WTC11 (cell line): Measurements from ENCODE around the gene PHKG2. TPM values are rescaled to one million over a fixed set of nuclear protein-coding genes. Genes with fewer than 3 reads are reported as not detected.
"Not testable (repeated sequence)": the region's sequence is repeated elsewhere in the genome, so short reads cannot be mapped to it uniquely, and the experiment has no call there.

Source experiments
- ATAC-seq: fragments of 200-7000 bp; cut with Tn5 transposase; 2 replicates; pipeline ENCODE4 v1.10.0; 2021; ENCODE audit warnings: mild to moderate bottlenecking, moderate library complexity
- CTCF ChIA-PET: fragments of 300-600 bp; sonication (Branson Sonifier 250); formaldehyde crosslinking; loops from one replicate; lab custom pipeline; 2021; ENCODE audit warnings: antibody characterized with exemption; lab: Charles Lee
- POLR2A ChIA-PET: fragments of 350-600 bp; sonication (Branson Sonifier 250); formaldehyde crosslinking; loops from one replicate; lab custom pipeline; 2021; ENCODE audit warnings: antibody characterized with exemption; lab: Charles Lee
- DNase-seq: peaks from one replicate; pipeline ENCODE4 v3.0.0; 2021; ENCODE audit warnings: low spot score
- H3K27ac Mint-ChIP-seq: 2 replicates; pipeline ENCODE4 v1.8.0; 2021; ENCODE audit warnings: mixed read lengths
- H3K27me3 Mint-ChIP-seq: 2 replicates; pipeline ENCODE4 v1.8.0; 2021; ENCODE audit warnings: low read depth, mild to moderate bottlenecking, moderate library complexity, mixed read lengths
- H3K36me3 Mint-ChIP-seq: 2 replicates; pipeline ENCODE4 v1.8.0; 2021; ENCODE audit warnings: mixed read lengths
- H3K4me1 Mint-ChIP-seq: 2 replicates; pipeline ENCODE4 v1.8.0; 2022; ENCODE audit warnings: mixed read lengths
- H3K4me3 Mint-ChIP-seq: 2 replicates; pipeline ENCODE4 v1.8.0; 2021; ENCODE audit warnings: mild to moderate bottlenecking, moderate library complexity, mixed read lengths
- H3K9me3 Mint-ChIP-seq: 2 replicates; pipeline ENCODE4 v1.8.0; 2021; ENCODE audit warnings: mixed read lengths
- FOXP4 ChIP-seq: sonication (generic); formaldehyde crosslinking; IDR thresholded peaks from 2 replicates; pipeline ENCODE4 v1.8.0; 2022; ENCODE audit warnings: mild to moderate bottlenecking, missing genetic modification reagents
- JUN ChIP-seq: sonication (generic); formaldehyde crosslinking; IDR thresholded peaks from 2 replicates; pipeline ENCODE4 v1.8.0; 2023; ENCODE audit warnings: mild to moderate bottlenecking, missing genetic modification reagents
- MAX ChIP-seq: sonication (generic); formaldehyde crosslinking; IDR thresholded peaks from 2 replicates; pipeline ENCODE4 v1.8.0; 2022; ENCODE audit warnings: mild to moderate bottlenecking, missing genetic modification reagents
- MXD4 ChIP-seq: fragments of 250-450 bp; sonication (Bioruptor Pico); IDR thresholded peaks from 2 replicates; pipeline ENCODE4 v1.8.0; 2021; ENCODE audit warnings: mild to moderate bottlenecking, moderate library complexity, borderline replicate concordance
- MYBL2 ChIP-seq: sonication (generic); formaldehyde crosslinking; IDR thresholded peaks from 2 replicates; pipeline ENCODE4 v1.8.1; 2023; ENCODE audit warnings: mild to moderate bottlenecking, moderate library complexity, missing genetic modification reagents
- PREB ChIP-seq: sonication (generic); formaldehyde crosslinking; IDR thresholded peaks from 2 replicates; pipeline ENCODE4 v1.8.1; 2022; ENCODE audit warnings: mild to moderate bottlenecking, missing genetic modification reagents, moderate library complexity, borderline replicate concordance
- SP1 ChIP-seq: sonication (generic); formaldehyde crosslinking; conservative IDR thresholded peaks from 2 replicates; pipeline ENCODE4 v1.8.1; 2022; ENCODE audit warnings: missing genetic modification reagents
- TEAD1 ChIP-seq: sonication (generic); formaldehyde crosslinking; IDR thresholded peaks from 2 replicates; pipeline ENCODE4 v1.8.0; 2022; ENCODE audit warnings: mild to moderate bottlenecking, missing genetic modification reagents
- TEAD4 ChIP-seq: sonication (generic); formaldehyde crosslinking; IDR thresholded peaks from 2 replicates; pipeline ENCODE4 v1.8.0; 2022; ENCODE audit warnings: mild to moderate bottlenecking, missing genetic modification reagents
- USF2 ChIP-seq: sonication (generic); formaldehyde crosslinking; IDR thresholded peaks from 2 replicates; pipeline ENCODE4 v1.8.1; 2023; ENCODE audit warnings: mild to moderate bottlenecking, missing genetic modification reagents, moderate library complexity
- ZBTB21 ChIP-seq: sonication (generic); formaldehyde crosslinking; IDR thresholded peaks from 2 replicates; pipeline ENCODE4 v1.8.1; 2023; ENCODE audit warnings: mild to moderate bottlenecking, missing genetic modification reagents, borderline replicate concordance
- ZNF263 ChIP-seq: sonication (generic); formaldehyde crosslinking; IDR thresholded peaks from 2 replicates; pipeline ENCODE4 v1.8.1; 2022; ENCODE audit warnings: low read depth, mild to moderate bottlenecking, moderate library complexity, missing genetic modification reagents
- ZNF671 ChIP-seq: fragments of 250-450 bp; sonication (Bioruptor Pico); IDR thresholded peaks from 2 replicates; pipeline ENCODE4 v1.8.0; 2021; ENCODE audit warnings: mild to moderate bottlenecking
- total RNA-seq: library from RNA; stranded (reverse); gene quantifications from 3 replicates; pipeline ENCODE4 v1.2.3, GENCODE V29; 2021
- TF ChIP-seq, protein P1 (sequence below): sonication (generic); formaldehyde crosslinking; IDR thresholded peaks from 2 replicates; pipeline ENCODE4 v1.8.1; 2022; ENCODE audit warnings: low read depth, missing genetic modification reagents, borderline replicate concordance
- TF ChIP-seq, protein P2 (sequence below): sonication (generic); formaldehyde crosslinking; IDR thresholded peaks from 2 replicates; pipeline ENCODE4 v1.8.1; 2022; ENCODE audit warnings: mild to moderate bottlenecking, moderate library complexity, missing genetic modification reagents
- TF ChIP-seq, protein P3 (sequence below): sonication (generic); formaldehyde crosslinking; IDR thresholded peaks from 2 replicates; pipeline ENCODE4 v1.8.1; 2023; ENCODE audit warnings: mild to moderate bottlenecking, missing genetic modification reagents
- TF ChIP-seq, protein P4 (sequence below): fragments of 250-450 bp; sonication (Bioruptor Pico); IDR thresholded peaks from 2 replicates; pipeline ENCODE4 v1.8.0; 2021; ENCODE audit warnings: mild to moderate bottlenecking

The PHKG2 gene
- total RNA-seq, 1 experiment from 2014 or later = 50.5 TPM

DNA sequence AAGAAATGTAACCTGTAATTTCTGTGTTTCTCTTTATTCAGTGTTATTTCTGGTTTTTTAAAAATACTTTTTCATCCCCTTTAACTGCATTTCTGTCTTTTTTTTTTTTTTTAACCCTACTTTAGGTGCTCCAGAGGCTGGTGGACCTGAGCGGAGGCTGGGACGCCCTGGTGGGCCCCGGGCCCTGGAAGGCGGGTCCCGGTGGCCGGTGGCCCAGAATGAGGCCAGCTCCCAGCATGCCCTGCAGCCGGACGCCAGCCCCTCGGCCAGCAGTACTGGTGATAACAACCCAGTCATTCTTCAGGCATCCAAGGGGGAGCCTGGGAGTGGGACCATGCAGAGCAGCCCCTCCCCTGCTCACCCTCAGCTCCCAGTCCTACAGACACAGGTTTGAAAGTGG lies 47.7 kb upstream of the PHKG2 start:
- no peak overlapping the region for H3K27ac Mint-ChIP-seq
- CTCF ChIA-PET = no interaction called here
- H3K27me3 Mint-ChIP-seq = peaks cover 27% of the 10 kb centered on the region
- POLR2A ChIA-PET = no interaction called here
- TF ChIP-seq TEAD4 (no peak), USF2 (CRISPR knock-in tag) (no peak), ZNF671 (CRISPR knock-in tag) (no peak), ZBTB21 (CRISPR knock-in tag) (no peak), ZNF263 (CRISPR knock-in tag) (no peak), JUN (CRISPR knock-in tag) (no peak), MYBL2 (CRISPR knock-in tag) (no peak), MAX (CRISPR knock-in tag) (no peak), SP1 (CRISPR knock-in tag) (no peak), MXD4 (CRISPR knock-in tag) (no peak), TEAD1 (CRISPR knock-in tag) (no peak), FOXP4 (CRISPR knock-in tag) (no peak)
- TF ChIP-seq, protein P1, sequence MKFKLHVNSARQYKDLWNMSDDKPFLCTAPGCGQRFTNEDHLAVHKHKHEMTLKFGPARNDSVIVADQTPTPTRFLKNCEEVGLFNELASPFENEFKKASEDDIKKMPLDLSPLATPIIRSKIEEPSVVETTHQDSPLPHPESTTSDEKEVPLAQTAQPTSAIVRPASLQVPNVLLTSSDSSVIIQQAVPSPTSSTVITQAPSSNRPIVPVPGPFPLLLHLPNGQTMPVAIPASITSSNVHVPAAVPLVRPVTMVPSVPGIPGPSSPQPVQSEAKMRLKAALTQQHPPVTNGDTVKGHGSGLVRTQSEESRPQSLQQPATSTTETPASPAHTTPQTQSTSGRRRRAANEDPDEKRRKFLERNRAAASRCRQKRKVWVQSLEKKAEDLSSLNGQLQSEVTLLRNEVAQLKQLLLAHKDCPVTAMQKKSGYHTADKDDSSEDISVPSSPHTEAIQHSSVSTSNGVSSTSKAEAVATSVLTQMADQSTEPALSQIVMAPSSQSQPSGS (CRISPR knock-in tag) = no peak
- TF ChIP-seq, protein P2, sequence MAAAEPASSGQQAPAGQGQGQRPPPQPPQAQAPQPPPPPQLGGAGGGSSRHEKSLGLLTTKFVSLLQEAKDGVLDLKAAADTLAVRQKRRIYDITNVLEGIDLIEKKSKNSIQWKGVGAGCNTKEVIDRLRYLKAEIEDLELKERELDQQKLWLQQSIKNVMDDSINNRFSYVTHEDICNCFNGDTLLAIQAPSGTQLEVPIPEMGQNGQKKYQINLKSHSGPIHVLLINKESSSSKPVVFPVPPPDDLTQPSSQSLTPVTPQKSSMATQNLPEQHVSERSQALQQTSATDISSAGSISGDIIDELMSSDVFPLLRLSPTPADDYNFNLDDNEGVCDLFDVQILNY = no peak
- TF ChIP-seq, protein P3, sequence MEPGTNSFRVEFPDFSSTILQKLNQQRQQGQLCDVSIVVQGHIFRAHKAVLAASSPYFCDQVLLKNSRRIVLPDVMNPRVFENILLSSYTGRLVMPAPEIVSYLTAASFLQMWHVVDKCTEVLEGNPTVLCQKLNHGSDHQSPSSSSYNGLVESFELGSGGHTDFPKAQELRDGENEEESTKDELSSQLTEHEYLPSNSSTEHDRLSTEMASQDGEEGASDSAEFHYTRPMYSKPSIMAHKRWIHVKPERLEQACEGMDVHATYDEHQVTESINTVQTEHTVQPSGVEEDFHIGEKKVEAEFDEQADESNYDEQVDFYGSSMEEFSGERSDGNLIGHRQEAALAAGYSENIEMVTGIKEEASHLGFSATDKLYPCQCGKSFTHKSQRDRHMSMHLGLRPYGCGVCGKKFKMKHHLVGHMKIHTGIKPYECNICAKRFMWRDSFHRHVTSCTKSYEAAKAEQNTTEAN (CRISPR knock-in tag) = no peak
- TF ChIP-seq, protein P4, sequence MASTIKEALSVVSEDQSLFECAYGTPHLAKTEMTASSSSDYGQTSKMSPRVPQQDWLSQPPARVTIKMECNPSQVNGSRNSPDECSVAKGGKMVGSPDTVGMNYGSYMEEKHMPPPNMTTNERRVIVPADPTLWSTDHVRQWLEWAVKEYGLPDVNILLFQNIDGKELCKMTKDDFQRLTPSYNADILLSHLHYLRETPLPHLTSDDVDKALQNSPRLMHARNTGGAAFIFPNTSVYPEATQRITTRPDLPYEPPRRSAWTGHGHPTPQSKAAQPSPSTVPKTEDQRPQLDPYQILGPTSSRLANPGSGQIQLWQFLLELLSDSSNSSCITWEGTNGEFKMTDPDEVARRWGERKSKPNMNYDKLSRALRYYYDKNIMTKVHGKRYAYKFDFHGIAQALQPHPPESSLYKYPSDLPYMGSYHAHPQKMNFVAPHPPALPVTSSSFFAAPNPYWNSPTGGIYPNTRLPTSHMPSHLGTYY (CRISPR knock-in tag) = no peak
- H3K9me3 Mint-ChIP-seq = no peaks in the 10 kb centered on the region
- no peak for ATAC-seq
- H3K4me3 Mint-ChIP-seq = no peak overlapping the region
- H3K36me3 Mint-ChIP-seq = peaks cover 36% of the 10 kb centered on the region
- DNase-seq = no peak
- peaks cover 14% of the 10 kb centered on the region for H3K4me1 Mint-ChIP-seq

- Mint-ChIP-seq H3K36me3 (peaks cover 39% of the 10 kb centered on the region), H3K4me1 (peaks cover 14% of the 10 kb centered on the region), H3K9me3 (no peaks in the 10 kb centered on the region), H3K4me3 (no peak overlapping the region), H3K27ac (no peak overlapping the region), H3K27me3 (peaks cover 22% of the 10 kb centered on the region)
- POLR2A ChIA-PET = no interaction called here
- no peak for TF ChIP-seq PREB
- ATAC-seq (no peak), DNase-seq (no peak)
- CTCF ChIA-PET = no interaction called here
Measured at GRCh38 chr16:30700971-30701370, 47.3 kb upstream of the PHKG2 start.

DNA sequence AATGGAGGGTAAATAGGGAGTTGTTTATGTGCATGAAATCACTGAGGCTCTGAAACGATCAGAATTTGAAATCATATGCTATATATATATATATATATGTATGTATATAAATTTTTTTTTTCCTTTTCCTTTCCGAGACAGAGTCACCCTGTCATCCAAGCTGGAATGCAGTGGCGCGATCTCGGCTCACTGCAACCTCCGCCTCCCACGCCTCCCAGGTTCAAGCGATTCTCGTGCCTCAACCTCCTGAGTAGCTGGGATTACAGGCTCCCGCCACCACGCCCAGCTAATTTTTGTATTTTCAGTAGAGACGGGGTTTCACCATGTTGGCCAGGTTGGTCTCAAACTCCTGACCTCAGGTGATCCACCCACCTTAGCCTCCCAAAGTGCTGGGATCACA lies 45.2 kb upstream of the PHKG2 start:
- H3K27me3 Mint-ChIP-seq, H3K9me3 Mint-ChIP-seq, H3K27ac Mint-ChIP-seq, DNase-seq, ATAC-seq, POLR2A ChIA-PET, H3K4me3 Mint-ChIP-seq, CTCF ChIA-PET: not testable (repeated sequence)
- H3K36me3 Mint-ChIP-seq = peaks cover 58% of the 10 kb centered on the region
- peaks cover 10% of the 10 kb centered on the region for H3K4me1 Mint-ChIP-seq
